K562 (cell line): ENCODE measurements around the gene CSNK1G1. TPM values are rescaled to one million over a fixed set of nuclear protein-coding genes. Genes with fewer than 3 reads are reported as not detected.

ENCODE experiments used
- ATAC-seq: fragments of 200-7000 bp; cut with Tn5 transposase; 3 replicates; pipeline ENCODE4 v1.9.1; 2020; ENCODE audit warnings: moderate library complexity
- BruUV-seq: library from RNA; stranded (reverse); fragments of 400-500 nt; replicated peaks from 2 replicates; lab custom pipeline; 2021; lab: Mats Ljungman, UMichigan
- CTCF ChIA-PET: fragments of 300-600 bp; formaldehyde crosslinking; extraction: SDS; loops from one replicate; lab custom pipeline; 2021; ENCODE audit warnings: low intra/inter-chr PET ratio; lab: Yijun Ruan, JAX
- POLR2A ChIA-PET: fragments of 300-600, 350-650 bp; sonication (Branson Sonifier 250); formaldehyde crosslinking; extraction: SDS; loops from one replicate; lab custom pipeline; 2021; ENCODE audit warnings: antibody characterized with exemption, inconsistent platforms; lab: Yijun Ruan, JAX
- DNase-seq, 4 experiments: peaks; one replicate each; pipeline versions ENCODE4 v3.0.0 to v3.0.0-alpha.2; 2011 to 2018; ENCODE audit warnings: low spot score in 3 of 4, mixed read lengths in 3 of 4; ENCODE audit errors: extremely low read depth in 1 of 4
- FAIRE-seq: peaks from 2 replicates; lab custom pipeline; 2011; peaks lifted over from hg19 to GRCh38; lab: Jason Lieb, UNC
- H2AFZ ChIP-seq: 2 replicates; pipeline ENCODE4 v1.6.0; 2011; ENCODE audit warnings: low read depth, low read length, control low read depth, inconsistent platforms
- H3K27ac ChIP-seq: fragments of 200-600 bp; 3 replicates; pipeline ENCODE4 v1.8.0; 2011; ENCODE audit warnings: low read depth, mild to moderate bottlenecking, control low read depth, inconsistent platforms, low read length, moderate library complexity, mixed read lengths; ENCODE audit errors: extremely low read depth
- H3K27me3 ChIP-seq, 2 experiments: fragments of 300-600 bp in 1 of 2; 2 replicates in 1 of 2; 3 replicates in 1 of 2; pipeline versions ENCODE4 v1.6.0 to v1.8.0; 2011; ENCODE audit warnings: inconsistent platforms in 2 of 2, low read length in 2 of 2, mild to moderate bottlenecking in 1 of 2, mixed read lengths in 1 of 2, moderate library complexity in 1 of 2; ENCODE audit not compliant: control insufficient read depth in 2 of 2, insufficient read depth in 2 of 2
- H3K36me3 ChIP-seq: fragments of 300-600 bp; 3 replicates; pipeline ENCODE4 v1.8.0; 2011; ENCODE audit warnings: mild to moderate bottlenecking, low read length, inconsistent platforms; ENCODE audit not compliant: control insufficient read depth, insufficient read depth
- H3K4me1 ChIP-seq, 2 experiments: fragments of 200-600 bp in 1 of 2; replicated peaks in 1 of 2; 2 replicates in 1 of 2; 3 replicates in 1 of 2; pipeline versions ENCODE4 v1.5.1 to v1.8.0; 2011; ENCODE audit warnings: inconsistent platforms in 2 of 2, low read length in 2 of 2, mild to moderate bottlenecking in 1 of 2, mixed read lengths in 1 of 2, moderate library complexity in 1 of 2; ENCODE audit not compliant: control insufficient read depth in 2 of 2, insufficient read depth in 2 of 2
- H3K4me2 ChIP-seq: 2 replicates; pipeline ENCODE4 v1.6.1; 2011; ENCODE audit warnings: low read length, control low read depth, inconsistent platforms, mixed read lengths; ENCODE audit not compliant: insufficient read depth
- H3K4me3 ChIP-seq: fragments of 200-600 bp; sonication (generic), shearing (Covaris generic); 2 replicates; pipeline ENCODE4 v1.5.1; 2016; ENCODE audit warnings: control low read depth, inconsistent platforms
- H3K79me2 ChIP-seq: fragments of 200-600 bp; 3 replicates; pipeline ENCODE4 v1.8.0; 2011; ENCODE audit warnings: low read length, inconsistent platforms; ENCODE audit not compliant: control insufficient read depth, insufficient read depth
- H3K9ac ChIP-seq, 2 experiments: 2 replicates each; pipeline versions ENCODE4 v1.6.0 to v1.6.1; 2011; ENCODE audit warnings: low read depth in 2 of 2, low read length in 2 of 2, control low read depth in 1 of 2, inconsistent platforms in 1 of 2, mild to moderate bottlenecking in 1 of 2, mixed read lengths in 1 of 2; ENCODE audit not compliant: insufficient read depth in 1 of 2
- H3K9me1 ChIP-seq: one replicate; pipeline ENCODE4 v1.6.0; 2011; ENCODE audit warnings: inconsistent platforms, mild to moderate bottlenecking, low read length, moderate library complexity; ENCODE audit not compliant: control insufficient read depth, insufficient read depth
- H3K9me3 ChIP-seq: replicated peaks from 2 replicates; pipeline ENCODE4 v1.5.1; 2011; ENCODE audit warnings: low read depth, low read length, inconsistent platforms; ENCODE audit not compliant: control insufficient read depth, insufficient read depth
- H4K20me1 ChIP-seq: replicated peaks from 2 replicates; pipeline ENCODE4 v1.6.1; 2011; ENCODE audit warnings: low read length, inconsistent platforms, mixed read lengths; ENCODE audit not compliant: control insufficient read depth, insufficient read depth
- ARID1B ChIP-seq: fragments of 450-650 bp; IDR thresholded peaks from 2 replicates; pipeline ENCODE4 v1.6.1; 2016; ENCODE audit warnings: antibody characterized with exemption, mild to moderate bottlenecking, inconsistent platforms
- ASH1L ChIP-seq: fragments of 450-650 bp; IDR thresholded peaks from 2 replicates; pipeline ENCODE4 v1.6.1; 2018; ENCODE audit warnings: borderline replicate concordance, mild to moderate bottlenecking, low read depth; ENCODE audit not compliant: partially characterized antibody
- CBFA2T3 ChIP-seq: fragments of 450-650 bp; IDR thresholded peaks from 2 replicates; pipeline ENCODE4 v1.6.1; 2017
- EHMT2 ChIP-seq: fragments of 450-650 bp; IDR thresholded peaks from 2 replicates; pipeline ENCODE4 v1.6.1; 2018; ENCODE audit warnings: antibody characterized with exemption
- TAL1 ChIP-seq: fragments of 450-650 bp; IDR thresholded peaks from 2 replicates; pipeline ENCODE4 v1.6.1; 2016; ENCODE audit warnings: mild to moderate bottlenecking
- TCF3 ChIP-seq: sonication (generic); formaldehyde crosslinking; IDR thresholded peaks from 2 replicates; pipeline ENCODE4 v1.4.0; 2020; ENCODE audit warnings: mild to moderate bottlenecking, missing genetic modification reagents
- TEAD4 ChIP-seq, 2 experiments: sonication (generic) in 1 of 2; formaldehyde crosslinking in 1 of 2; IDR thresholded peaks; 2 replicates each; pipeline versions ENCODE4 v1.6.1 to v1.8.0; 2012 to 2022; ENCODE audit warnings: borderline replicate concordance in 1 of 2, inconsistent platforms in 1 of 2, low read length in 1 of 2, mild to moderate bottlenecking in 1 of 2, missing genetic modification reagents in 1 of 2
- WGBS: fragments of 100-300 bp; shearing (Covaris generic); methylation state at CpG from one replicate; pipeline ENCODE4 v1.1.6; 2016; ENCODE audit warnings: low coverage, mixed read lengths; ENCODE audit not compliant: insufficient coverage; ENCODE audit errors: missing lambda C conversion rate; 5-methylcytosine and 5-hydroxymethylcytosine counted together
- in situ Hi-C: fragments of 300-500 bp; cut with MboI; formaldehyde crosslinking; loops from 4 replicates; pipeline ENCODE4 v1.15.0; 2018; ENCODE audit warnings: inconsistent platforms, mixed read lengths
- intact Hi-C: fragments of 100-400 bp; cut with micrococcal nuclease; formaldehyde crosslinking; loops from 2 replicates; pipeline ENCODE4 v1.14.2; 2022
- polyA plus RNA-seq, 8 experiments: library from polyadenylated mRNA; depleted of rRNA in 4 of 8; stranded (reverse) in 5 of 8; unstranded in 3 of 8; fragments of >200 nt; fragmentation: Nextera tagmentation in 2 of 8; fragmentation: Illumina TruSeq in 1 of 8; extraction: Ambion mirVana in 2 of 8; extraction: Trizol in 1 of 8; gene quantifications; 2 replicates each; pipeline versions ENCODE4 v1.2.1 to v1.2.3, GENCODE V29; 2011 to 2014; ENCODE audit warnings: inconsistent platforms in 1 of 8, missing spikeins in 1 of 8
- total RNA-seq, 7 experiments: library from RNA; depleted of rRNA in 6 of 7; stranded (reverse); fragments of >200 nt in 6 of 7; fragmentation: Illumina TruSeq in 2 of 7; extraction: Trizol in 2 of 7; gene quantifications; 2 replicates each; pipeline versions ENCODE4 v1.2.1 to v1.2.3, GENCODE V29; 2011 to 2021; ENCODE audit warnings: low replicate concordance in 1 of 7

Gene CSNK1G1
- total and polyA plus RNA-seq, 9 of the 15 experiments (the other 6 are each of a cell fraction or from before 2014, with no cell fraction given), result 4.5 to 18.5 (median 9.5) TPM

- no peaks in the 10 kb centered on the region for H3K9me1 ChIP-seq
- ATAC-seq, result peak; percentile 31
- H2AFZ ChIP-seq, result no peak overlapping the region
- FAIRE-seq, result no peak
- 53% methylated on average over 4 of the region's 4 CpGs for WGBS
- no peaks in the 10 kb centered on the region for H3K9me3 ChIP-seq
- peaks cover 16 to 29% of the 10 kb centered on the region in 2 experiments; a peak in 4 of 5 replicates for H3K4me1 ChIP-seq
- H3K36me3 ChIP-seq, result peaks cover 67% of the 10 kb centered on the region
- H3K27ac ChIP-seq, result no peak overlapping the region
- DNase-seq, result no peak
- intact Hi-C loops, result no loop called here
- H3K4me3 ChIP-seq, result no peak overlapping the region
- H3K9ac ChIP-seq, result no peak overlapping the region
- H4K20me1 ChIP-seq, result peaks cover 18% of the 10 kb centered on the region; the same call in 1 of the 2 replicates
- in situ Hi-C loops, result no loop called here
- BruUV-seq, result no TSS peak
- ChIA-PET CTCF (no interaction called here), POLR2A (interaction anchor here (0.6 to 1.0 kb wide), 3 partner anchors 8 to 43 kb away, joined by 3 to 8 read pairs (median 3); partner anchors contain the start of gene SNX1)
- TF ChIP-seq TCF3 (CRISPR knock-in tag) (0 out of 2 replicates have a peak, but pooled peaks have one; percentile 28), ARID1B (0 out of 2 replicates have a peak, but pooled peaks have one; percentile 21), CBFA2T3 (peak; percentile 62), ASH1L (no peak), TAL1 (peak; percentile 45; the same call in 1 of the 2 replicates), EHMT2 (no peak), TEAD4 (IDR thresholded peaks at IDR 0.05; ENCODE audit: low read length) (0 out of 2 replicates have a peak, but pooled peaks have one; percentile 35), TEAD4 (CRISPR knock-in tag; IDR thresholded peaks at IDR 0.05; ENCODE audit: borderline replicate concordance) (no peak)
- H3K27me3 ChIP-seq, result no peaks in the 10 kb centered on the region
- no peak overlapping the region for H3K4me2 ChIP-seq
- no peaks in the 10 kb centered on the region for H3K79me2 ChIP-seq
Measured at GRCh38 chr15:64138331-64138941, 217.5 kb downstream of the CSNK1G1 start.
